Activated CD4-positive, alpha-beta T cell treated with anti-CD3 and anti-CD28 coated beads for 36 hours (primary cell): ENCODE data around the gene KCNN4. TPM values are rescaled to one million over a fixed set of nuclear protein-coding genes. Genes with fewer than 3 reads are reported as not detected.

Experiments used
- ATAC-seq: fragments of 200-7000 bp; cut with Tn5 transposase; one replicate; pipeline ENCODE4 v1.10.0; 2021; ENCODE audit warnings: mild to moderate bottlenecking, moderate library complexity
- CTCF ChIA-PET: fragments of 350-600 bp; sonication (Branson Sonifier 250); formaldehyde crosslinking; loops from one replicate; lab custom pipeline; 2021; ENCODE audit warnings: antibody characterized with exemption; lab: Charles Lee
- POLR2A ChIA-PET: fragments of 350-600 bp; sonication (Branson Sonifier 250); formaldehyde crosslinking; loops from one replicate; lab custom pipeline; 2021; ENCODE audit warnings: antibody characterized with exemption, inconsistent platforms; lab: Charles Lee
- DNase-seq: peaks from one replicate; pipeline ENCODE4 v3.0.0-alpha.2; 2020
- H3K27ac Mint-ChIP-seq: one replicate; pipeline ENCODE4 v1.8.0; 2021; ENCODE audit warnings: mixed read lengths
- H3K27me3 Mint-ChIP-seq: one replicate; pipeline ENCODE4 v1.8.0; 2021; ENCODE audit warnings: mixed read lengths
- H3K36me3 Mint-ChIP-seq: one replicate; pipeline ENCODE4 v1.8.0; 2021; ENCODE audit warnings: low read depth, mixed read lengths
- H3K4me1 Mint-ChIP-seq: one replicate; pipeline ENCODE4 v1.8.0; 2021; ENCODE audit warnings: mixed read lengths
- H3K4me3 Mint-ChIP-seq: one replicate; pipeline ENCODE4 v1.8.0; 2021; ENCODE audit warnings: mild to moderate bottlenecking, moderate library complexity, mixed read lengths
- H3K9me3 Mint-ChIP-seq: one replicate; pipeline ENCODE4 v1.8.0; 2021; ENCODE audit warnings: low read depth, mixed read lengths
- intact Hi-C, 2 experiments: fragments of 100-400 bp; cut with DNase I in 1 of 2; cut with micrococcal nuclease in 1 of 2; formaldehyde crosslinking; loops; one replicate each; pipeline versions ENCODE4 v1.14.2 to v1.15.1; 2022 to 2024; cut with DNase I, micrococcal nuclease
- total RNA-seq, 2 experiments: library from RNA; stranded (reverse); gene quantifications; one replicate each; pipeline ENCODE4 v1.2.3, GENCODE V29; 2021

KCNN4 gene
- total RNA-seq, 2 experiments from 2014 or later = 103 to 110 TPM

DNA sequence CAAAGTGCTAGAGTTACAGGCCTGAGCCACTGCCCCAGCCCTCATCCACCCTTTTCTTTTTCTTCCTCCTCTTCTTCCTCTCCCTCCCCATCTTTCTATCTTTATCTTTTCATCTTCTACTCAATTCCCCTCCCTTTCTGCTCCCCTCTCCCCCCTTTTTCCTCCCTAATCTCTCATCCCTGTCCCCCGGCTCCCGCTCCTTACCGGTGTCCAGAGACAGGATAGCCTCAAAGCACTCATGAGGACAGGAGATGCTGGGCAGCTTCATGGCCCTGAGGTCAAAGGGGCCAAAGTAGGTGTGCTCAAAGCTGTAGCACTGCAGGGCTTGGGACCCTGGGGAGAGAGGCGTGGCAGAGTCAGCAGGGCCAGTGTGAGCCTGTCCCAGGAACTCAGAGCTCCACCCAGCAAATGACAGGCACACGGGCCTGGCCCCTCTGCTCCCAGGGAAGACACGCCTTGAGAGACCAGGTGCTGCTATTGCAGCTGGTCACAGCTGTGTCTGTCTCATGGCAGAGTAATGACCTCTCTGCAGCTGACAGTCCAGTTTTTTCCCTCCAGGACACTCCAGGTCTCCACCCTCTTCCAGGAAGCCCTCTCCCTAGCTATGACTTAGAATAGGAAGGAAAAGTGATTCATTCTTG is 18.8 kb upstream of the KCNN4 start:
- Mint-ChIP-seq H3K4me3 (peak overlapping the region; percentile 69), H3K27me3 (peaks cover 23% of the 10 kb centered on the region), H3K27ac (no peak overlapping the region), H3K9me3 (no peaks in the 10 kb centered on the region), H3K36me3 (no peaks in the 10 kb centered on the region), H3K4me1 (peaks cover 14% of the 10 kb centered on the region)
- DNase-seq (no peak), ATAC-seq (no peak)
- ChIA-PET CTCF (interaction anchor here (0.8 to 1.3 kb wide), 4 partner anchors 10 to 54 kb away, joined by 3 to 8 read pairs (median 3); no protein-coding TSS in a partner anchor), POLR2A (no interaction called here)
- intact Hi-C loops = loop anchor here in 1 of 2 experiments (10.0 kb wide), 1 partner anchor 245 kb away; no protein-coding TSS in a partner anchor

DNA sequence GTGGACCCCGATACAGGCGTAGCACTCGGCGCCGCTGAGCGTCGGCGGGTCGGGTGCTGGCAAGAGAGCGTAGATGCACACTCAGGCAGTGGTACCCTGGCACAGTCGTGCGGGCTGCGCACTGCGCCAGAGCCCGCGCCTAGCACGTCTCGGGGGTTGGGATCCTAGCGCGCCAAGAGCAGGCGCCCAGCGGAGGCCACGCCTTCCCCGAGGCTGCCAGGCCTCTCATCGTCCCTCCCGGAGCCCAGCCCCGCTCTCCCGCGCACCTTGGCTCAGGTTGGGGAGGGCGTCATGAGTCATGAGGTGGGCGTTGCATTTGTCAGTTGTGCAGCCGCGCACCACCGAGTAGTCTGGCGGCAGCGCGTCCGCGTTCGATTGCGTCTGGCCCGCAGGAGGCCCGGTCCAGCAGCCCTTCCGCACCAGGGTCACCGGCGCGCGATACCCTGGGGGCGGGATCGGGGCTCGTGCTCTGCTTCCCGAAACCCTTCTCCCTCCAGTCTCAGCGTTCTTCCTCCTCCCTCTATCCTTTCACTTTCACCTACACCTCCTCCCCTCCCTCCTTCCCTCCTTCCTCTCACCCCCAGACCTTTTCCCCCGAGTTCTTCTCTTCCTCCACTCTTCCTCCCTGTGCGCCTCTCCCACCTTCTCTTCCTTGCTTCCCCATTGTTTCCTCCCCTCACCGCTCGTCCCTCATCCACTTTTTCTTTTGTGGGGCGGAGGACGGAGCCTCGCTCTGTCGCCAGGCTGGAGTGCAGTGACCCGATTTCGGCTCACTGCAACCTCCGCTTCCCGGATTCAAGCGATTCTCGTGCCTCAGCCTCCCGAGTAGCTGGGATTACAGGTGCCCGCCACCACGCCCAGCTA is 18.0 kb upstream of the KCNN4 start:
- peak; percentile 84 for DNase-seq
- peaks cover 26% of the 10 kb centered on the region for H3K27me3 Mint-ChIP-seq
- ChIA-PET CTCF (interaction anchor here (1.0 to 1.3 kb wide), 3 partner anchors 11 to 53 kb away, joined by 3 to 8 read pairs (median 3); no protein-coding TSS in a partner anchor), POLR2A (no interaction called here)
- intact Hi-C loops = no loop called here
- no peaks in the 10 kb centered on the region for H3K9me3 Mint-ChIP-seq
- no peaks in the 10 kb centered on the region for H3K36me3 Mint-ChIP-seq
- ATAC-seq = peak; percentile 95
- H3K4me1 Mint-ChIP-seq = peaks cover 14% of the 10 kb centered on the region
- H3K4me3 Mint-ChIP-seq = peak overlapping the region; percentile 69
- H3K27ac Mint-ChIP-seq = peak overlapping the region; percentile 38

DNA sequence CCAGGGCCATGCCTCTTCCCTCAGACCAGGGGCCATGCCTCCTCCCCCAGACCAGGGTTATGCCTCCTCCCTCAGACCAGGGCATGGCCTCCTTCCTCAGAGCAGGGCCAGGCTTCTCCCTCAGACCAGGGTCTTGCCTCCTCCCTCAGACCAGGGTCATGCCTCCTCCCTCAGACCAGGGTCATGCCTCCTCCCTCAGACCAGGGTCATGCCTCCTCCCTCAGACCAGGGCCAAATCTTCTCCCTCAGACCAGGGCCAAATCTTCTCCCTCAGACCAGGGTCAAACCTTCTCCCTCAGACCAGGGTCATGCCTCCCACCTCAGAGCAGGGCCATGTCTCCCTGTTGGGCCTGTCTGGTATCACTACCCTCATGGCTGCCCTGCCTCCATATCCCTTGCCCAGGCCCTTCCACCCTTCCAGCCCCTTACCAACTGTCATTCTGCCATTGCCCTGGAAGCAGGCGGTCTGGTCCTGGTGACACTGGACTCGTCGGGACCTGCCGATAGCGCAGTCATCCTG is 17.3 kb upstream of the KCNN4 start:
- H3K4me3 Mint-ChIP-seq = peak overlapping the region; percentile 69
- peaks cover 14% of the 10 kb centered on the region for H3K4me1 Mint-ChIP-seq
- no peaks in the 10 kb centered on the region for H3K9me3 Mint-ChIP-seq
- intact Hi-C loops = no loop called here
- CTCF ChIA-PET = no interaction called here
- POLR2A ChIA-PET = no interaction called here
- peak; percentile 14 for ATAC-seq
- peak overlapping the region; percentile 38 for H3K27ac Mint-ChIP-seq
- peaks cover 26% of the 10 kb centered on the region for H3K27me3 Mint-ChIP-seq
- no peaks in the 10 kb centered on the region for H3K36me3 Mint-ChIP-seq
- DNase-seq = no peak

DNA sequence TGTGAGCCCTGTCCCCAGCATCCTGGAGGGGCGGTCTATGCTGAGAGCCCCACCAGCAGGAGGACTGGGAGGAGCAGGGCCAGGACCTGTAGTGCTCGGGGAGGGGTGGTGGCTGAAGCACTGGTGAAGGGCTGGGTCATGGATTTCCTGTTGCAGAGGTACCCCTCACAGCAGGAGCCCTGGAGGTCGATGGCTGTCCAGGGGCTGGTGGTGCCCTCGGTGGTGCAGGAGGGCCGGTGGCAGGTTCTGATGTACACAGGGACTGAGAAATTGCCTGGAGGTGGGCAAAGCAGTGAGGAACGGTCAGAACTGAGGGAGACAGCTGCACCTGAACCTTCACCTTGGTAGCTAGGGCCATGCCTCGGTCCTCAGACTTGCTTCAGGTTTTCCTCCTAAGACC is 16.8 kb upstream of the KCNN4 start:
- Mint-ChIP-seq H3K27me3 (peaks cover 26% of the 10 kb centered on the region), H3K27ac (no peak overlapping the region), H3K9me3 (no peaks in the 10 kb centered on the region), H3K4me1 (peaks cover 14% of the 10 kb centered on the region), H3K36me3 (no peaks in the 10 kb centered on the region), H3K4me3 (no peak overlapping the region)
- POLR2A ChIA-PET = interaction anchor here (0.5 kb wide), 1 partner anchor 20 kb away, joined by 3 read pairs; no protein-coding TSS in a partner anchor
- CTCF ChIA-PET = interaction anchor here (0.6 to 1.7 kb wide), 4 partner anchors 12 to 204 kb away, joined by 3 to 6 read pairs (median 4); partner anchors contain the start of gene PLAUR
- DNase-seq (no peak), ATAC-seq (no peak)
- intact Hi-C loops = no loop called here

DNA sequence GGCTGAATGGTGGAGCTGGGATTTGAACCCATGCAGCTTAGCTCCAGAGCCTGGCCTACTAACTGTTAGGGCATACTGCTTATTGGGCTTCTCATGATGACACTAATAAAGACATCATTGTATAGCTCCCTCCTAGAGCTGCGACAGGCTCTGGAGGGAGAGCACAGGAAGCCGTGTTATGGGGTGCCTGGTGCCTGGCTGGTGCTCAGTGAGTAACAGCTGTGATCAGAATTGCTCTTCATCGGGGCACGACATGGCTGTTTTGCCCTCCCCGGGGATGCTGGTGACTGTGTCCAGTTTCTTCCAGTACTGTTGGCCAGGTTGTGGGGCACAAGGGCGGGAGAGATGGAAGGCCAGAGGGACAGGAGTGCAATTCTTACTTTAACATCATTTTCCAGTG is 16.3 kb upstream of the KCNN4 start:
- peaks cover 14% of the 10 kb centered on the region for H3K4me1 Mint-ChIP-seq
- no peak overlapping the region for H3K27ac Mint-ChIP-seq
- CTCF ChIA-PET = interaction anchor here (0.6 to 1.7 kb wide), 7 partner anchors 12 to 843 kb away, joined by 3 to 6 read pairs (median 3); partner anchors contain the start of gene PLAUR
- POLR2A ChIA-PET = interaction anchor here (0.5 kb wide), 1 partner anchor 20 kb away, joined by 3 read pairs; no protein-coding TSS in a partner anchor
- ATAC-seq (no peak), DNase-seq (no peak)
- no peaks in the 10 kb centered on the region for H3K36me3 Mint-ChIP-seq
- H3K27me3 Mint-ChIP-seq = peaks cover 26% of the 10 kb centered on the region
- intact Hi-C loops = no loop called here
- peak overlapping the region; percentile 30 for H3K4me3 Mint-ChIP-seq
- no peaks in the 10 kb centered on the region for H3K9me3 Mint-ChIP-seq

DNA sequence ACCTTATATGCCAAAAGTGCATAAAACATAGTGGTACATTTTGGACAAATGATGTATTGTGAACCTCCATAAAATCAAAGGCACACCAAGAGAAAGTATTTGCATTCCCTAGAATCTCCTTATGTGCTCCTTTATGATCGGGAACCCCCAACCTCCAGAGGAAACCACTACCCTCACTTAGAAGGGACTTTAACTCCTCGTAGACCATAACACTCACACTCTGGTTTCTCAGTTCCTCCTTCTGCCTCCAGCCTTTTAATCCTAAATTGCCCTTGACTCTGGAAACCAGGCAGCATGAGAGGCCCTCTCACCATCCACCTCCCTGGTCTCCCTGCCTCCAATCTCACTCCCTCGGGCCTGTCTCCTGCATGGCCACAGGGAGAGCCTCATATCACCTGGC is 9.8 kb upstream of the KCNN4 start:
- H3K9me3 Mint-ChIP-seq = no peaks in the 10 kb centered on the region
- intact Hi-C loops = no loop called here
- no peak overlapping the region for H3K27ac Mint-ChIP-seq
- ATAC-seq (no peak), DNase-seq (no peak)
- no peak overlapping the region for H3K4me3 Mint-ChIP-seq
- H3K4me1 Mint-ChIP-seq = no peaks in the 10 kb centered on the region
- H3K36me3 Mint-ChIP-seq = no peaks in the 10 kb centered on the region
- CTCF ChIA-PET = no interaction called here
- POLR2A ChIA-PET = interaction anchor here (0.5 kb wide), 1 partner anchor 262 kb away, joined by 8 read pairs; no protein-coding TSS in a partner anchor
- peaks cover 15% of the 10 kb centered on the region for H3K27me3 Mint-ChIP-seq

DNA sequence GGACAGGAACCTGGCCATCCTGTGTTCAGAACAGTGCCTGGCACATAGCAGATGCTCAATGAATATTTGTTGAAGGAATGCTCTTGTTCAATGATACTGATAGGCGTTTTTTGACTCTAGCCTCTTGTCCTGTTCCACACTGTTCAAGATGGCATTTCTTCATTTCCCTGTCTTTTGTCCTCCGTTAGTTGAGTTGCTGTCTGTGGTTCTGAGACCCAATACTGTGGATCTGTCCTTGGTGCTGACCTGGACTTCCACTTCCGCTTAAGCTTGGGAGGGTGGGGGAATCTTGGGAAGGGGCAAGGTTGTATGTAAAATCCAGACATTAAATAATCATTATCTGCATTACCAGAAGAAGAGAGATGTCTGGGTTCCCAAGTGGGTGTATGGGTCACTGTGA is 8.3 kb upstream of the KCNN4 start:
- intact Hi-C loops = loop anchor here (10.0 kb wide), 2 partner anchors 264 to 354 kb away; partner anchors contain the start of gene ETHE1 (in 1 of the 2)
- Mint-ChIP-seq H3K4me3 (no peak overlapping the region), H3K36me3 (no peaks in the 10 kb centered on the region), H3K4me1 (peaks cover 12% of the 10 kb centered on the region), H3K27me3 (peaks cover 14% of the 10 kb centered on the region), H3K9me3 (no peaks in the 10 kb centered on the region), H3K27ac (no peak overlapping the region)
- POLR2A ChIA-PET = interaction anchor here (1.0 kb wide), 1 partner anchor 24 kb away, joined by 3 read pairs; no protein-coding TSS in a partner anchor
- DNase-seq (peak; percentile 35), ATAC-seq (no peak)
- CTCF ChIA-PET = no interaction called here

DNA sequence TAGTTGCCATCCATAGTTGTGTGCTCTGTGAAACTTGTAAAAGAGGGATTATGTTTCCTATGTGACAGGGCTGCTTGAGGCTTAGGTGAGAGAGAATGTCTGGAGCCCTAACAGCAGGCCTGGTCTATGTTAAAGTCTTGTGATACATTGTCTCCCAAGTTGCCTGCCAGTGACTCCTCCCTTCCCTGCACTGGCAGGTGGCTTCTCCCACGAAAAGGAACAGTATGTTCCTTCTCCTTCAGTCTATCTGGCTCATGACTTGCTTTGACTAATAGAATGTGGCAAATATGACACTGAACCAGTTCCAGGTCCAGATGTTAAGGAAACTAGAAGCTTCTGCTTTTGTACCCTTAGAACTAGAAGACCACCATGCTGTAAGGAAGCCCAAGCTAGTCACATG is 5.9 kb upstream of the KCNN4 start:
- ChIA-PET POLR2A (no interaction called here), CTCF (interaction anchor here (0.8 to 1.8 kb wide), 7 partner anchors 9 to 44 kb away, joined by 3 to 5 read pairs (median 4); no protein-coding TSS in a partner anchor)
- Mint-ChIP-seq H3K9me3 (no peaks in the 10 kb centered on the region), H3K36me3 (peaks cover 2% of the 10 kb centered on the region), H3K27me3 (peaks cover 11% of the 10 kb centered on the region), H3K4me3 (no peak overlapping the region), H3K27ac (no peak overlapping the region), H3K4me1 (peaks cover 32% of the 10 kb centered on the region)
- ATAC-seq (no peak), DNase-seq (no peak)
- intact Hi-C loops = loop anchor here (10.0 kb wide), 2 partner anchors 262 to 352 kb away; partner anchors contain the start of gene ETHE1 (in 1 of the 2)

DNA sequence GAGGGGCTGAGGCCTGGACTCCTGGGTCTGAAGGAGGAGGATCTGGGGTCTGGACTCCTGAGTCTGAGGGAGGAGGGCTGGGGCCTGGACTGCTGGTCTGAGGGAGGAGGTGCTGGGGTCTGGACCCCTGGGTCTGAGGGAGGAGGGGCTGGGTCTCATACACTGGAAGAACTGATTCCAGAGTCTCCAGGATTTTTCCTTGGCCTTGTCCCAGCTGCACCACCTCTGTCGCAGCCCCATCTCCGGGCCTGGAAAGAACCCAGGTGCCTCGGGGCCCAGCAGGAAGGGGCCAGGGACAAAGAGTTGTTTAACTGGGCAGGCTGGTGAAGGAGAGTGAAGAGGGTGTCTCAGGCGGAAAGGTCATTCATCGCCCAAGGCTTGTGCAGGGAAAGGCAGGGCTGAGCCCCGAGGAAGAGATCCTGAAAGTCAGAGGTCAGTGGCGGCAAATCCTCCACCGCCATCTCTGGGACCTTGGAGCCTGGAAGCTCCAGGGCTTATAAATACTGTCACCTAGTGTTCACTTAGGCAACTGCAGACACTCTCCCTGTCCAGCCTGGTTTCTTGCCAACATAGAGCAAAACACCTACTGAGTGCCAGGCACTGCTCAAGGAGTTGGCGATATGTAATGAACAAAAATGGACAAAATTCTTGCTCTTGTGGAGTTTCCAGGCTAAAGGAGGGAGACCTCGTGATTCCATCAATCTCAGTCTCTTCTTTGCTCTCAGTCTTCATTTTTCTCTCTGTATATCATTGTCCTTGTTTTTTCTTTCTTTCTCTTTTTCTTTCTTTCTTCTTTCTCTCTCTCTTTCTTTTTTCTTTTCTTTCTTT is 4.4 kb upstream of the KCNN4 start:
- intact Hi-C loops = loop anchor here (1.0 to 10.0 kb wide), 6 partner anchors 24 to 350 kb away; partner anchors contain the start of gene ETHE1 (in 2 of the 2)
- peak; percentile 11 for ATAC-seq
- Mint-ChIP-seq H3K4me3 (peak overlapping the region; percentile 57), H3K27ac (peak overlapping the region; percentile 81), H3K27me3 (peaks cover 7% of the 10 kb centered on the region), H3K9me3 (no peaks in the 10 kb centered on the region), H3K4me1 (peaks cover 39% of the 10 kb centered on the region), H3K36me3 (peaks cover 4% of the 10 kb centered on the region)
- DNase-seq = peak; percentile 76
- POLR2A ChIA-PET = no interaction called here
- CTCF ChIA-PET = interaction anchor here (0.6 to 1.9 kb wide), 17 partner anchors 11 to 191 kb away, joined by 3 to 32 read pairs (median 3); no protein-coding TSS in a partner anchor
